BLaER1 treated with 17β-estradiol and CSF1 and Interleukin-3, amounts not matched to agents 10 nM and 100 nM (cell line): ENCODE data around the gene ABLIM3.
A peak's percentile ranks its signal among the peaks of the same experiment; 100 is the strongest.

Source experiments
- H3K27ac ChIP-seq, 11 experiments: shearing (Covaris generic); formaldehyde crosslinking; 2 replicates each; pipeline ENCODE4 v1.8.1; 2022
- H3K27me3 ChIP-seq, 11 experiments: shearing (Covaris generic); formaldehyde crosslinking; 2 replicates each; pipeline ENCODE4 v1.8.1; 2022
- H3K36me3 ChIP-seq, 11 experiments: shearing (Covaris generic); formaldehyde crosslinking; 2 replicates each; pipeline ENCODE4 v1.8.1; 2022
- H3K4me1 ChIP-seq, 10 experiments: shearing (Covaris generic); formaldehyde crosslinking; 2 replicates each; pipeline ENCODE4 v1.8.1; 2022
- H3K4me2 ChIP-seq, 11 experiments: shearing (Covaris generic); formaldehyde crosslinking; 2 replicates each; pipeline ENCODE4 v1.8.1; 2022
- H3K4me3 ChIP-seq, 10 experiments: shearing (Covaris generic); formaldehyde crosslinking; 2 replicates each; pipeline ENCODE4 v1.8.1; 2022
- H3K9ac ChIP-seq, 11 experiments: shearing (Covaris generic); formaldehyde crosslinking; 2 replicates each; pipeline ENCODE4 v1.8.1; 2022
- H3K9me3 ChIP-seq, 11 experiments: shearing (Covaris generic); formaldehyde crosslinking; replicated peaks in 1 of 11; 2 replicates each; pipeline ENCODE4 v1.8.1; 2022
- H4K20me1 ChIP-seq, 11 experiments: shearing (Covaris generic); formaldehyde crosslinking; 2 replicates each; pipeline ENCODE4 v1.8.1; 2022
- Cebpa-rat ChIP-seq, 11 experiments: shearing (Covaris generic); IDR thresholded peaks; 2 replicates each; pipeline ENCODE4 v1.8.1; 2022

Gene ABLIM3

GRCh38 chr5:149206524-149207141 is 65.3 kb downstream of the ABLIM3 start:
- Histone ChIP-seq H3K27me3 (no peaks in the 10 kb centered on the region), H3K36me3 (peaks cover 0 to 17% (median 0%) of the 10 kb centered on the region in 11 experiments; a peak in 4 of 22 replicates), H3K9ac (no peak overlapping the region), H3K4me2 (no peak overlapping the region), H3K4me3 (no peak overlapping the region), H3K9me3 (no peaks in the 10 kb centered on the region), H3K4me1 (peaks cover 0 to 14% (median 3%) of the 10 kb centered on the region in 10 experiments; a peak in 8 of 20 replicates), H4K20me1 (no peaks in the 10 kb centered on the region), H3K27ac (no peak overlapping the region)
- TF ChIP-seq Cebpa-rat (IDR thresholded peaks at IDR 0.05): no peak

- H3K27ac ChIP-seq: no peak overlapping the region
- peaks cover 0 to 7% (median 0%) of the 10 kb centered on the region in 11 experiments; a peak in 4 of 22 replicates for H3K36me3 ChIP-seq
- H3K4me3 ChIP-seq: no peak overlapping the region
- no peak overlapping the region for H3K4me2 ChIP-seq
- TF ChIP-seq Cebpa-rat (IDR thresholded peaks at IDR 0.05): no peak
- no peaks in the 10 kb centered on the region for H4K20me1 ChIP-seq
- no peaks in the 10 kb centered on the region for H3K9me3 ChIP-seq
- peaks cover 0 to 14% (median 3%) of the 10 kb centered on the region in 10 experiments; a peak in 8 of 20 replicates for H3K4me1 ChIP-seq
- H3K9ac ChIP-seq: no peak overlapping the region
- no peaks in the 10 kb centered on the region for H3K27me3 ChIP-seq
Observed at GRCh38 chr5:149207831-149208230, 66.5 kb downstream of the ABLIM3 start.

- Histone ChIP-seq H3K4me1 (no peaks in the 10 kb centered on the region), H4K20me1 (no peaks in the 10 kb centered on the region), H3K27me3 (no peaks in the 10 kb centered on the region), H3K4me3 (no peak overlapping the region), H3K27ac (no peak overlapping the region), H3K9ac (no peak overlapping the region), H3K9me3 (no peaks in the 10 kb centered on the region), H3K36me3 (no peaks in the 10 kb centered on the region), H3K4me2 (no peak overlapping the region)
- no peak for TF ChIP-seq Cebpa-rat (IDR thresholded peaks at IDR 0.05)
Observed at GRCh38 chr5:149210225-149210624, 68.9 kb downstream of the ABLIM3 start.

GRCh38 chr5:149210968-149211490 is 69.7 kb downstream of the ABLIM3 start:
- no peak overlapping the region for H3K27ac ChIP-seq
- peaks cover 0 to 7% (median 0%) of the 10 kb centered on the region in 10 experiments; a peak in 5 of 20 replicates for H3K4me1 ChIP-seq
- H3K9ac ChIP-seq: no peak overlapping the region
- no peaks in the 10 kb centered on the region for H3K9me3 ChIP-seq
- no peak overlapping the region for H3K4me3 ChIP-seq
- no peaks in the 10 kb centered on the region for H3K27me3 ChIP-seq
- H3K4me2 ChIP-seq: no peak overlapping the region
- H4K20me1 ChIP-seq: no peaks in the 10 kb centered on the region
- TF ChIP-seq Cebpa-rat (IDR thresholded peaks at IDR 0.05): no peak
- no peaks in the 10 kb centered on the region for H3K36me3 ChIP-seq

GRCh38 chr5:149211566-149211965 is 70.3 kb downstream of the ABLIM3 start:
- Histone ChIP-seq H4K20me1 (no peaks in the 10 kb centered on the region), H3K4me2 (no peak overlapping the region), H3K36me3 (no peaks in the 10 kb centered on the region)

GRCh38 chr5:149212198-149212951 is 71.1 kb downstream of the ABLIM3 start:
- Histone ChIP-seq H3K27me3 (no peaks in the 10 kb centered on the region), H3K4me2 (no peak overlapping the region), H3K4me1 (peaks cover 0 to 16% (median 0%) of the 10 kb centered on the region in 10 experiments; a peak in 6 of 20 replicates), H3K4me3 (no peak overlapping the region), H3K36me3 (no peaks in the 10 kb centered on the region), H4K20me1 (no peaks in the 10 kb centered on the region), H3K9me3 (no peaks in the 10 kb centered on the region), H3K9ac (no peak overlapping the region), H3K27ac (no peak overlapping the region)
- no peak for TF ChIP-seq Cebpa-rat (IDR thresholded peaks at IDR 0.05)

More at GRCh38 chr5:149211566-149211965, 70.3 kb downstream of the ABLIM3 start:
- no peaks in the 10 kb centered on the region for H3K27me3 ChIP-seq
- H3K4me1 ChIP-seq: peaks cover 0 to 12% (median 0%) of the 10 kb centered on the region in 10 experiments; a peak in 6 of 20 replicates
- no peaks in the 10 kb centered on the region for H3K9me3 ChIP-seq
- no peak overlapping the region for H3K4me3 ChIP-seq
- no peak for TF ChIP-seq Cebpa-rat (IDR thresholded peaks at IDR 0.05)
- H3K27ac ChIP-seq: no peak overlapping the region
- H3K9ac ChIP-seq: no peak overlapping the region

GRCh38 chr5:149213264-149213880 is 72.1 kb downstream of the ABLIM3 start:
- Histone ChIP-seq H3K4me1 (peaks cover 0 to 16% (median 0%) of the 10 kb centered on the region in 10 experiments; a peak in 6 of 20 replicates), H3K4me3 (no peak overlapping the region), H3K9ac (no peak overlapping the region), H3K27ac (no peak overlapping the region), H3K9me3 (no peaks in the 10 kb centered on the region), H3K4me2 (no peak overlapping the region), H3K36me3 (no peaks in the 10 kb centered on the region), H4K20me1 (no peaks in the 10 kb centered on the region), H3K27me3 (no peaks in the 10 kb centered on the region)
- no peak for TF ChIP-seq Cebpa-rat (IDR thresholded peaks at IDR 0.05)

- Histone ChIP-seq H4K20me1 (no peaks in the 10 kb centered on the region), H3K27me3 (no peaks in the 10 kb centered on the region), H3K4me3 (no peak overlapping the region), H3K9me3 (no peaks in the 10 kb centered on the region), H3K4me1 (peaks cover 0 to 16% (median 5%) of the 10 kb centered on the region in 10 experiments; a peak in 9 of 20 replicates), H3K4me2 (peak overlapping the region in 1 of 11 experiments; percentile 31; a peak in 2 of 22 replicates), H3K9ac (no peak overlapping the region), H3K27ac (no peak overlapping the region), H3K36me3 (no peaks in the 10 kb centered on the region)
- TF ChIP-seq Cebpa-rat (IDR thresholded peaks at IDR 0.05): no peak
Observed at GRCh38 chr5:149215478-149216090, 74.3 kb downstream of the ABLIM3 start.

GRCh38 chr5:149216496-149216895 is 75.2 kb downstream of the ABLIM3 start:
- Histone ChIP-seq H3K36me3 (no peaks in the 10 kb centered on the region), H3K27ac (no peak overlapping the region), H3K4me1 (peaks cover 0 to 16% (median 5%) of the 10 kb centered on the region in 10 experiments; a peak in 9 of 20 replicates), H3K9me3 (no peaks in the 10 kb centered on the region), H3K27me3 (no peaks in the 10 kb centered on the region), H4K20me1 (no peaks in the 10 kb centered on the region), H3K9ac (no peak overlapping the region), H3K4me2 (peak overlapping the region in 1 of 11 experiments; percentile 31; a peak in 2 of 22 replicates), H3K4me3 (no peak overlapping the region)
- no peak for TF ChIP-seq Cebpa-rat (IDR thresholded peaks at IDR 0.05)
